ENCODE data around the gene LRP6.

Gene LRP6

GRCh38 chr12:12229556-12230092 is 37.2 kb downstream of the LRP6 start:
- no peak overlapping the region for H3K9ac ChIP-seq (ENCODE audit: low read length)

GRCh38 chr12:12228402-12228801 is 38.4 kb downstream of the LRP6 start:
- no peak overlapping the region for H3K4me3 ChIP-seq (ENCODE audit: low read length)
- no peak overlapping the region for H3K27ac ChIP-seq (ENCODE audit: low read length)
- H3K27me3 ChIP-seq (ENCODE audit: control insufficient read depth, insufficient read depth, low read length) = no peaks in the 10 kb centered on the region
- no peaks in the 10 kb centered on the region for H3K9me3 ChIP-seq (ENCODE audit: control insufficient read depth, low read depth, low read length)
- no peaks in the 10 kb centered on the region for H3K36me3 ChIP-seq (ENCODE audit: control insufficient read depth, low read depth, low read length)
- no peak overlapping the region for H3K9ac ChIP-seq (ENCODE audit: low read length)
- H3K4me1 ChIP-seq (ENCODE audit: control insufficient read depth, low read depth, low read length) = peaks cover 3% of the 10 kb centered on the region

More at GRCh38 chr12:12229556-12230092, 37.2 kb downstream of the LRP6 start:
- Histone ChIP-seq H3K36me3 (ENCODE audit: control insufficient read depth, low read depth, low read length) (no peaks in the 10 kb centered on the region), H3K9me3 (ENCODE audit: control insufficient read depth, low read depth, low read length) (no peaks in the 10 kb centered on the region), H3K4me1 (ENCODE audit: control insufficient read depth, low read depth, low read length) (peaks cover 3% of the 10 kb centered on the region), H3K4me3 (ENCODE audit: low read length) (no peak overlapping the region), H3K27ac (ENCODE audit: low read length) (no peak overlapping the region), H3K27me3 (ENCODE audit: control insufficient read depth, insufficient read depth, low read length) (no peaks in the 10 kb centered on the region)

- Histone ChIP-seq H3K4me1 (ENCODE audit: control insufficient read depth, low read depth, low read length) (peaks cover 10% of the 10 kb centered on the region), H3K9me3 (ENCODE audit: control insufficient read depth, low read depth, low read length) (no peaks in the 10 kb centered on the region), H3K36me3 (ENCODE audit: control insufficient read depth, low read depth, low read length) (no peaks in the 10 kb centered on the region), H3K27me3 (ENCODE audit: control insufficient read depth, insufficient read depth, low read length) (no peaks in the 10 kb centered on the region), H3K9ac (ENCODE audit: low read length) (no peak overlapping the region), H3K27ac (ENCODE audit: low read length) (no peak overlapping the region), H3K4me3 (ENCODE audit: low read length) (no peak overlapping the region)
Measured at GRCh38 chr12:12226187-12226586, 40.7 kb downstream of the LRP6 start.

GRCh38 chr12:12224240-12224940 is 42.5 kb downstream of the LRP6 start:
- Histone ChIP-seq H3K9me3 (ENCODE audit: control insufficient read depth, low read depth, low read length) (no peaks in the 10 kb centered on the region), H3K27me3 (ENCODE audit: control insufficient read depth, insufficient read depth, low read length) (no peaks in the 10 kb centered on the region), H3K4me1 (ENCODE audit: control insufficient read depth, low read depth, low read length) (peaks cover 13% of the 10 kb centered on the region), H3K27ac (ENCODE audit: low read length) (no peak overlapping the region), H3K9ac (ENCODE audit: low read length) (no peak overlapping the region), H3K4me3 (ENCODE audit: low read length) (no peak overlapping the region), H3K36me3 (ENCODE audit: control insufficient read depth, low read depth, low read length) (no peaks in the 10 kb centered on the region)

DNA sequence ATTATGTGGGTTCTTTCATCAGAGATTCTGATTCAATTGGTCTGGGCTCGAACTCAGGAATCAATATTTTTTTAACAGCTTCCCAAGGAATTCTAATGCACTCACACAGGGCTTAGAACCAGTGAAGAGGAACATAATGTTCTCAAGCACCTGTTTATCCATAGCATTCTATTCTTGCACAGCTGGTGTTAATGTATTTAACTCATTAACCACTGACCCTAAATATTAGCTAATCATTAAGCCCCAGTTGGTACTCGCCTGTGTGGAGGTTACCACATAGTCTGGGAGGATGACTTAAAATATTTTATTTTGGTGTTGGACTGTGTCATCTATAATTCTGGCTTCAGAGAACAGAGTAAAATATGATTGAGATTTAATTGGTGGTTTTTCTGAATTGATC is 45.3 kb downstream of the LRP6 start:
- H3K4me1 ChIP-seq (ENCODE audit: control insufficient read depth, low read depth, low read length) = peaks cover 18% of the 10 kb centered on the region
- no peak overlapping the region for H3K9ac ChIP-seq (ENCODE audit: low read length)
- no peaks in the 10 kb centered on the region for H3K36me3 ChIP-seq (ENCODE audit: control insufficient read depth, low read depth, low read length)
- H3K27me3 ChIP-seq (ENCODE audit: control insufficient read depth, insufficient read depth, low read length) = no peaks in the 10 kb centered on the region
- H3K9me3 ChIP-seq (ENCODE audit: control insufficient read depth, low read depth, low read length) = no peaks in the 10 kb centered on the region
- no peak overlapping the region for H3K27ac ChIP-seq (ENCODE audit: low read length)
- no peak overlapping the region for H3K4me3 ChIP-seq (ENCODE audit: low read length)

GRCh38 chr12:12219664-12220063 is 47.2 kb downstream of the LRP6 start:
- no peaks in the 10 kb centered on the region for H3K27me3 ChIP-seq (ENCODE audit: control insufficient read depth, insufficient read depth, low read length)
- peaks cover 22% of the 10 kb centered on the region for H3K4me1 ChIP-seq (ENCODE audit: control insufficient read depth, low read depth, low read length)
- no peak overlapping the region for H3K4me3 ChIP-seq (ENCODE audit: low read length)
- H3K27ac ChIP-seq (ENCODE audit: low read length) = no peak overlapping the region
- no peaks in the 10 kb centered on the region for H3K9me3 ChIP-seq (ENCODE audit: control insufficient read depth, low read depth, low read length)
- no peaks in the 10 kb centered on the region for H3K36me3 ChIP-seq (ENCODE audit: control insufficient read depth, low read depth, low read length)
- H3K9ac ChIP-seq (ENCODE audit: low read length) = no peak overlapping the region

DNA sequence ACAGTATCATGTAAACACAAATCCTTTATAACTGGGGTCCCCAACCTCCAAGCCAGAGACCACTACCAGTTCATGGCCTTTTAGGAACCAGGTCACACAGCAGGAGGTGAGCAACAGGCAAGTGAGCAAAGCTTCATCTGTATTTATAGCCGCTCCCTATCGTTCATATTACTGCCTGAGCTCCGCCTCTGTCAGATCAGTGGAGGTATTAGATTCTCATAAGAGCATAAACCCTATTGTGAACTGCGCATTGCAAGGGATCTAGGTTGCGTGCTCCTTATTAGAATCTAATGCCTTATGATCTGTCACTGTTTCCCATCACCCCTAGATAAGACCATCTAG is 49.9 kb downstream of the LRP6 start:
- no peaks in the 10 kb centered on the region for H3K9me3 ChIP-seq (ENCODE audit: control insufficient read depth, low read depth, low read length)
- no peak overlapping the region for H3K9ac ChIP-seq (ENCODE audit: low read length)
- no peak overlapping the region for H3K4me3 ChIP-seq (ENCODE audit: low read length)
- H3K27me3 ChIP-seq (ENCODE audit: control insufficient read depth, insufficient read depth, low read length) = no peaks in the 10 kb centered on the region
- peaks cover 26% of the 10 kb centered on the region for H3K4me1 ChIP-seq (ENCODE audit: control insufficient read depth, low read depth, low read length)
- H3K36me3 ChIP-seq (ENCODE audit: control insufficient read depth, low read depth, low read length) = no peaks in the 10 kb centered on the region
- no peak overlapping the region for H3K27ac ChIP-seq (ENCODE audit: low read length)

DNA sequence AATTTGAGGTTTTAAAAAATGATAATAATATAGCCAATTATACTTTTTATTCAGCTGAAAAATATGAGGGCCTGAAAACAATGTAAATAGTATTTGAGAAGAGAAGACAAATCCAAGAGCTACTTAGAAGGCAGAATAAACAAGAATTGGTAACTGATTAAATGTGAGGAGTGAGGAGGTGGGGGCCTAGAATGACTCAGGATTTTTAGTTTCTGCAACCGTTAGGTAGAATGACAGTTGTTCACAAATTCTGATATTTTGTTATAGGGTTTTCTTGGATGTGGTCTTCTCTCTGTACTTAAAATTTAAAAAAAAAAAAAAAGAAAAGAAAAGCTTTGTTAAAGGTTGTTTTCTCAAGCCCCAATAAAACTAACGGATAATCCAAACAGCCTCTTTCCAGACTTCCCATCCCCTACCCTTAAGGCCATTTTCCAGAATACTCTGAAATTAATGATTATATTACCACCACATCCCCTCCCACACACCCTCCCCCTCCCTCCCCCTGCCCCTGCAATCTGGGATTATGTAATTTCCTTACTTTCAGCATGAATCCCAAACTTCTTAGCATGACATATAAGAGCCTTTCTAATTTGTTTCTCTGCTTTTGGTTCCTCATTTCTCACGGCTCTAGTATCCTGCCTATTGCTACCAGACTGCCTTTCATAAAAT is 50.4 kb downstream of the LRP6 start:
- H3K36me3 ChIP-seq (ENCODE audit: control insufficient read depth, low read depth, low read length) = no peaks in the 10 kb centered on the region
- H3K27me3 ChIP-seq (ENCODE audit: control insufficient read depth, insufficient read depth, low read length) = no peaks in the 10 kb centered on the region
- no peaks in the 10 kb centered on the region for H3K9me3 ChIP-seq (ENCODE audit: control insufficient read depth, low read depth, low read length)
- H3K4me1 ChIP-seq (ENCODE audit: control insufficient read depth, low read depth, low read length) = peaks cover 21% of the 10 kb centered on the region
- H3K9ac ChIP-seq (ENCODE audit: low read length) = no peak overlapping the region
- no peak overlapping the region for H3K4me3 ChIP-seq (ENCODE audit: low read length)
- no peak overlapping the region for H3K27ac ChIP-seq (ENCODE audit: low read length)

- peak overlapping the region; percentile 6 for H3K4me3 ChIP-seq (ENCODE audit: low read length)
- no peak overlapping the region for H3K27ac ChIP-seq (ENCODE audit: low read length)
- H3K9ac ChIP-seq (ENCODE audit: low read length) = no peak overlapping the region
- H3K36me3 ChIP-seq (ENCODE audit: control insufficient read depth, low read depth, low read length) = no peaks in the 10 kb centered on the region
- no peaks in the 10 kb centered on the region for H3K9me3 ChIP-seq (ENCODE audit: control insufficient read depth, low read depth, low read length)
- no peaks in the 10 kb centered on the region for H3K27me3 ChIP-seq (ENCODE audit: control insufficient read depth, insufficient read depth, low read length)
- H3K4me1 ChIP-seq (ENCODE audit: control insufficient read depth, low read depth, low read length) = peaks cover 17% of the 10 kb centered on the region
Measured at GRCh38 chr12:12214635-12215131, 52.2 kb downstream of the LRP6 start.

DNA sequence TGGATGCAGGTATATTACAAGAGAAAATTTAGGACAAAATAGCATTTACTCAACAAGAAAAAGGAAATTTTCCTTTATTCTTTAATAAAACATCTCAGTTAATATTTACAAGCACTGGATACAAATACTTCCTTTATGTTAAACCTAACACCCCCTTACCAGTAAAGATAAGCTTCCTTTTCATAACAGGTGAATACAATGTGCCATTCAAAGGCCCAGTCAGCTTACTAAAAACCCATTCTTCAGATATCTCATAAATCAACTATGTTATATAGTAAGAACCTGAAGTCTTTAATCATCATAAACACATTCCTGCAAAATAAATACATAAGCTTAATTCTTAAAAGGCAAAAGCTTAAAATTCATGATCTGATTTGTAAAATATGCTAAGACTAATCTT is 52.6 kb downstream of the LRP6 start:
- Histone ChIP-seq H3K9me3 (ENCODE audit: control insufficient read depth, low read depth, low read length) (no peaks in the 10 kb centered on the region), H3K27me3 (ENCODE audit: control insufficient read depth, insufficient read depth, low read length) (no peaks in the 10 kb centered on the region), H3K27ac (ENCODE audit: low read length) (no peak overlapping the region), H3K4me3 (ENCODE audit: low read length) (no peak overlapping the region), H3K4me1 (ENCODE audit: control insufficient read depth, low read depth, low read length) (peaks cover 17% of the 10 kb centered on the region), H3K9ac (ENCODE audit: low read length) (no peak overlapping the region), H3K36me3 (ENCODE audit: control insufficient read depth, low read depth, low read length) (no peaks in the 10 kb centered on the region)

DNA sequence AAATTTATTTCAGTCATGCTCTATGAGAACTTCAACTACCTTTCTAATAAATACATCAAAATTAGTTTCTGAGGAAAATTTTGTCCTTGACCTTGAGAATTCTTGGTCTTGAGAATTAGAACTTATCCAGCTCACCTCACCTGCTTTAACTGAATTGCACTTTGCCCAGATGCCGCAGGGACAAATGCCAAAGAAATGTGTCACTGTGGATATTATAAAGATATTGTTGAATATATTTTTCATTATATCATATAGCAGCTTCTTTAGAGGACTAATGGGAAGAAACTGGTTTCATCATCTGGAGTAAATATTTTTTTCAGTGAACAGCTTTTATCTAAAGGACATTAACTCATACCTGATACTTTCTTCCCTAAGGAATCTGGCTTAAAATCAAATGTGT is 54.1 kb downstream of the LRP6 start:
- Histone ChIP-seq H3K4me1 (ENCODE audit: control insufficient read depth, low read depth, low read length) (peaks cover 17% of the 10 kb centered on the region), H3K36me3 (ENCODE audit: control insufficient read depth, low read depth, low read length) (no peaks in the 10 kb centered on the region), H3K27ac (ENCODE audit: low read length) (no peak overlapping the region), H3K4me3 (ENCODE audit: low read length) (no peak overlapping the region), H3K27me3 (ENCODE audit: control insufficient read depth, insufficient read depth, low read length) (no peaks in the 10 kb centered on the region), H3K9me3 (ENCODE audit: control insufficient read depth, low read depth, low read length) (no peaks in the 10 kb centered on the region), H3K9ac (ENCODE audit: low read length) (no peak overlapping the region)

GRCh38 chr12:12210983-12211382 is 55.9 kb downstream of the LRP6 start:
- H3K27ac ChIP-seq (ENCODE audit: low read length) = no peak overlapping the region

More at GRCh38 chr12:12210983-12211382, 55.9 kb downstream of the LRP6 start:
- H3K4me1 ChIP-seq (ENCODE audit: control insufficient read depth, low read depth, low read length) = peaks cover 9% of the 10 kb centered on the region
- H3K27me3 ChIP-seq (ENCODE audit: control insufficient read depth, insufficient read depth, low read length) = no peaks in the 10 kb centered on the region
- no peaks in the 10 kb centered on the region for H3K36me3 ChIP-seq (ENCODE audit: control insufficient read depth, low read depth, low read length)
- no peak overlapping the region for H3K9ac ChIP-seq (ENCODE audit: low read length)
- no peak overlapping the region for H3K4me3 ChIP-seq (ENCODE audit: low read length)
- no peaks in the 10 kb centered on the region for H3K9me3 ChIP-seq (ENCODE audit: control insufficient read depth, low read depth, low read length)

Measured in iPS-18a (cell line).